A673 (cell line): ENCODE data around the gene TDRD3.

Source experiments
- CTCF ChIP-seq: fragments of 300-800, 200-600 bp; sonication (generic); conservative IDR thresholded peaks from 2 replicates; pipeline ENCODE4 v1.5.1; 2017; ENCODE audit warnings: low read depth, mild to moderate bottlenecking, antibody characterized with exemption, low read length, moderate library complexity, mixed read lengths
- EZH2 ChIP-seq: fragments of 200-600 bp; sonication (generic); IDR thresholded peaks from 2 replicates; pipeline ENCODE4 v1.6.1; 2017; ENCODE audit warnings: borderline replicate concordance, low read depth, mild to moderate bottlenecking, mixed read lengths, antibody characterized with exemption, low read length; ENCODE audit not compliant: poor library complexity, severe bottlenecking

GRCh38 chr13:60584976-60585375 lies 188.0 kb downstream of the TDRD3 start:
- TF ChIP-seq EZH2 (no peak), CTCF (no peak)
